PC-9 (cell line): ENCODE data around the gene PNPLA7.

Experiments used
- EZH2 ChIP-seq: fragments of 200-600 bp; sonication (generic); IDR thresholded peaks from 2 replicates; pipeline ENCODE4 v1.8.0; 2017; ENCODE audit warnings: antibody characterized with exemption, low read depth
- TF ChIP-seq, protein P1 (sequence below): fragments of 200-600 bp; sonication (generic); conservative IDR thresholded peaks from 2 replicates; pipeline ENCODE4 v1.6.1; 2017; ENCODE audit warnings: mixed run types, antibody characterized with exemption, mild to moderate bottlenecking, moderate library complexity

DNA sequence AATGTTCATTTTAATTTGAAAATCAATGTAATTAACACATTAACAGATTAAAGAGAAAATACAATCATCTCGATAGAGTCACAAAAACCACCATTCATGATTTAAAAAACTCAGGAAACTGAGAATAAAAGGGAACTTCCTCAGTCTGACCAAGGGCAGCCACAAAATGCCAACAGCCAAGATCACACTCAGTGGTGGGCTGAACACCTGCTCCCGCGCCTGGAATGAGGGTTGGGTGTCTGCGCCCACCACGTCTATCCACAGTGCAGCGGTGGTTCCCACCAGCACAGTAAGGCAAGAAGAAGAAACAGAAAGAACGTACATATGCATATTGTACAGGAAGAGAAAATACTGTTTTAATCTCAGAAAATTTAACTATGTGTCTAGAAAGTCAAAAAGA lies 79.4 kb downstream of the PNPLA7 start:
- TF ChIP-seq, protein P1, sequence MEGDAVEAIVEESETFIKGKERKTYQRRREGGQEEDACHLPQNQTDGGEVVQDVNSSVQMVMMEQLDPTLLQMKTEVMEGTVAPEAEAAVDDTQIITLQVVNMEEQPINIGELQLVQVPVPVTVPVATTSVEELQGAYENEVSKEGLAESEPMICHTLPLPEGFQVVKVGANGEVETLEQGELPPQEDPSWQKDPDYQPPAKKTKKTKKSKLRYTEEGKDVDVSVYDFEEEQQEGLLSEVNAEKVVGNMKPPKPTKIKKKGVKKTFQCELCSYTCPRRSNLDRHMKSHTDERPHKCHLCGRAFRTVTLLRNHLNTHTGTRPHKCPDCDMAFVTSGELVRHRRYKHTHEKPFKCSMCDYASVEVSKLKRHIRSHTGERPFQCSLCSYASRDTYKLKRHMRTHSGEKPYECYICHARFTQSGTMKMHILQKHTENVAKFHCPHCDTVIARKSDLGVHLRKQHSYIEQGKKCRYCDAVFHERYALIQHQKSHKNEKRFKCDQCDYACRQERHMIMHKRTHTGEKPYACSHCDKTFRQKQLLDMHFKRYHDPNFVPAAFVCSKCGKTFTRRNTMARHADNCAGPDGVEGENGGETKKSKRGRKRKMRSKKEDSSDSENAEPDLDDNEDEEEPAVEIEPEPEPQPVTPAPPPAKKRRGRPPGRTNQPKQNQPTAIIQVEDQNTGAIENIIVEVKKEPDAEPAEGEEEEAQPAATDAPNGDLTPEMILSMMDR = no peak
- no peak for TF ChIP-seq EZH2
